ENCODE measurements around the gene PEX6. TPM values are rescaled to one million over a fixed set of nuclear protein-coding genes. Genes with fewer than 3 reads are reported as not detected.

The PEX6 gene
- polyA plus RNA-seq, 2 of the 4 experiments (the other 2 are of a cell fraction): 4.6 to 8.6 TPM

- ChIA-PET CTCF (interaction anchor here (0.5 to 2.5 kb wide), 4 partner anchors 12 to 122 kb away, joined by 3 to 7 read pairs (median 4); no protein-coding TSS in a partner anchor), POLR2A (interaction anchor here (0.5 to 1.6 kb wide), 6 partner anchors 10 to 239 kb away, joined by 3 to 7 read pairs (median 4); partner anchors contain the start of genes BICRAL, CNPY3, KLC4 and MRPL2)
- Histone ChIP-seq H3K4me3 (peak within 1 kb of the TSS; percentile 74), H3K9me3 (no peaks in the 10 kb centered on the region), H3K27ac (peak within 1 kb of the TSS; percentile 78 to 96), H3K4me2 (peak within 1 kb of the TSS; percentile 87), H3K4me1 (peaks cover 14% of the 10 kb centered on the region)
- TF ChIP-seq JUN (IDR thresholded peaks at IDR 0.05) (peak; percentile 59 to 86; a peak in 4 of 5 replicates), NPAS2 (CRISPR knock-in tag; IDR thresholded peaks at IDR 0.05; ENCODE audit: borderline replicate concordance) (no peak), POLR2A (IDR thresholded peaks at IDR 0.05; ENCODE audit: low read length) (peak; percentile 59), RFX5 (IDR thresholded peaks at IDR 0.05) (no peak), FOSL2 (IDR thresholded peaks at IDR 0.05) (no peak), FOSL2 (CRISPR knock-in tag; IDR thresholded peaks at IDR 0.05) (no peak), CHD4 (IDR thresholded peaks at IDR 0.05; ENCODE audit: borderline replicate concordance) (no peak), HOXB5 (CRISPR knock-in tag; IDR thresholded peaks at IDR 0.05) (peak; percentile 21; the same call in 1 of the 2 replicates), E2F6 (IDR thresholded peaks at IDR 0.05; ENCODE audit: borderline replicate concordance, low read depth) (peak; percentile 64), MYC (IDR thresholded peaks at IDR 0.05; ENCODE audit: borderline replicate concordance, low read length) (no peak), MAX (IDR thresholded peaks at IDR 0.05) (peak; percentile 72)
- WGBS (ENCODE audit: missing lambda C conversion rate): 10% methylated on average over 10 of the region's 56 CpGs
- FAIRE-seq (no peak), ATAC-seq (peak; percentile 95 to 96), DNase-seq (ENCODE audit: low read depth in 1 of 2, low spot score in 1 of 2) (peak; percentile 58 to 79)
Observed at GRCh38 chr6:43021270-43022047, 42.5 kb upstream of the PEX6 start, which contains the start of gene RRP36. TSS of gene RRP36 (plus strand) at chr6:43021623. CDS start at chr6:43021655, 32 bp downstream.

- Histone ChIP-seq H3K4me1 (peaks cover 14% of the 10 kb centered on the region), H3K9me3 (no peaks in the 10 kb centered on the region), H3K4me3 (peak overlapping the region; percentile 74), H3K4me2 (peak overlapping the region; percentile 87), H3K27ac (peak overlapping the region; percentile 78 to 96)
- WGBS (ENCODE audit: missing lambda C conversion rate): 46% methylated on average over 5 of the region's 5 CpGs
- FAIRE-seq (no peak), DNase-seq (ENCODE audit: low read depth in 1 of 2, low spot score in 1 of 2) (no peak), ATAC-seq (peak; percentile 33 to 45; a peak in 5 of 6 replicates)
- POLR2A ChIA-PET: interaction anchor here (0.6 to 1.6 kb wide), 5 partner anchors 9 to 91 kb away, joined by 3 to 6 read pairs (median 4); partner anchors contain the start of genes CNPY3, KLC4, MRPL2 and PPP2R5D
- CTCF ChIA-PET: interaction anchor here (0.5 to 2.5 kb wide), 4 partner anchors 11 to 123 kb away, joined by 3 to 7 read pairs (median 4); no protein-coding TSS in a partner anchor
- no peak for TF ChIP-seq MAZ (IDR thresholded peaks at IDR 0.05; ENCODE audit: borderline replicate concordance, low read depth, low read length)
- no peak for TF ChIP-seq ATOH8 (CRISPR knock-in tag; IDR thresholded peaks at IDR 0.05; ENCODE audit: low read depth)
- TF ChIP-seq CTCF (IDR thresholded peaks at IDR 0.05): no peak
- TF ChIP-seq CBX8 (IDR thresholded peaks at IDR 0.05): no peak
Observed at GRCh38 chr6:43020847-43021246, 41.9 kb upstream of the PEX6 start.

GRCh38 chr6:43020052-43020705 lies 41.2 kb upstream of the PEX6 start:
- Histone ChIP-seq H3K4me3 (no peak overlapping the region), H3K4me2 (no peak overlapping the region), H3K9me3 (no peaks in the 10 kb centered on the region), H3K4me1 (peaks cover 15% of the 10 kb centered on the region), H3K27ac (peak overlapping the region in 1 of 2 experiments; percentile 96; a peak in 2 of 6 replicates)
- FAIRE-seq (no peak), DNase-seq (ENCODE audit: low read depth in 1 of 2, low spot score in 1 of 2) (no peak), ATAC-seq (no peak)
- POLR2A ChIA-PET: interaction anchor here (1.1 to 1.5 kb wide), 2 partner anchors 9 to 91 kb away, joined by 3 to 4 read pairs; partner anchors contain the start of gene CNPY3
- CTCF ChIA-PET: interaction anchor here (1.3 to 2.5 kb wide), 2 partner anchors 11 to 123 kb away, joined by 4 to 7 read pairs; no protein-coding TSS in a partner anchor
- 92% methylated on average over 3 of the region's 3 CpGs for WGBS (ENCODE audit: missing lambda C conversion rate)
- TF ChIP-seq BCL3 (IDR thresholded peaks at IDR 0.05) (no peak), EHF (CRISPR knock-in tag; IDR thresholded peaks at IDR 0.05) (no peak), HOXA7 (CRISPR knock-in tag; IDR thresholded peaks at IDR 0.05) (no peak), JUNB (IDR thresholded peaks at IDR 0.05) (no peak), SREBF2 (IDR thresholded peaks at IDR 0.05) (no peak), RCOR1 (IDR thresholded peaks at IDR 0.05; ENCODE audit: low read depth, low read length) (no peak), E2F6 (IDR thresholded peaks at IDR 0.05; ENCODE audit: borderline replicate concordance, low read depth) (no peak), HOXB13 (CRISPR knock-in tag; IDR thresholded peaks at IDR 0.05; ENCODE audit: low read depth) (no peak), ELK1 (IDR thresholded peaks at IDR 0.05; ENCODE audit: low read depth, low read length) (no peak), KDM5A (IDR thresholded peaks at IDR 0.05) (no peak), CHD2 (IDR thresholded peaks at IDR 0.05; ENCODE audit: low read length, partially characterized antibody) (no peak)
